ENCODE measurements around the gene LIMS2.

Gene LIMS2

GRCh38 chr2:127700527-127701192 lies 25.3 kb upstream of the LIMS2 start:
- DNase-seq: no peak

- DNase-seq: no peak
Measured at GRCh38 chr2:127698553-127699355, 23.4 kb upstream of the LIMS2 start.

- DNase-seq: no peak
Measured at GRCh38 chr2:127697482-127698180, 22.3 kb upstream of the LIMS2 start.

- peak; percentile 83 for DNase-seq
Measured at GRCh38 chr2:127695491-127696472, 20.5 kb upstream of the LIMS2 start.

- no peak for DNase-seq
Measured at GRCh38 chr2:127694986-127695385, 19.7 kb upstream of the LIMS2 start.

GRCh38 chr2:127690696-127691095 lies 15.4 kb upstream of the LIMS2 start:
- no peak for DNase-seq

- DNase-seq: no peak
Measured at GRCh38 chr2:127688405-127688804, 13.1 kb upstream of the LIMS2 start.

- DNase-seq: no peak
Measured at GRCh38 chr2:127685410-127686080, 10.2 kb upstream of the LIMS2 start.

- no peak for DNase-seq
Measured at GRCh38 chr2:127683757-127684156, 8.4 kb upstream of the LIMS2 start.

- no peak for DNase-seq
Measured at GRCh38 chr2:127683056-127683455, 7.7 kb upstream of the LIMS2 start.

GRCh38 chr2:127681976-127682857 lies 6.9 kb upstream of the LIMS2 start:
- DNase-seq: no peak

GRCh38 chr2:127681288-127681804 lies 6.0 kb upstream of the LIMS2 start:
- DNase-seq: no peak

GRCh38 chr2:127680706-127681287 lies 5.5 kb upstream of the LIMS2 start:
- no peak for DNase-seq

GRCh38 chr2:127679680-127680361 lies 4.5 kb upstream of the LIMS2 start:
- no peak for DNase-seq

- DNase-seq: no peak
Measured at GRCh38 chr2:127678991-127679390, 3.7 kb upstream of the LIMS2 start.

GRCh38 chr2:127678531-127678930 lies 3.2 kb upstream of the LIMS2 start:
- peak; percentile 39 for DNase-seq

- peak; percentile 17 for DNase-seq
Measured at GRCh38 chr2:127676906-127677305, 1.6 kb upstream of the LIMS2 start.

- peak; percentile 69 for DNase-seq
Measured at GRCh38 chr2:127674241-127675209, 805 bp downstream of the LIMS2 start.
